Common myeloid progenitor, CD34-positive (primary cell): ENCODE data around the gene MBNL1.

Source experiments
- CTCF ChIA-PET: fragments of 350-600 bp; sonication (Branson Sonifier 250); formaldehyde crosslinking; loops from one replicate; lab custom pipeline; 2021; ENCODE audit warnings: antibody characterized with exemption; lab: Charles Lee
- POLR2A ChIA-PET: fragments of 350-600 bp; sonication (Branson Sonifier 250); formaldehyde crosslinking; loops from one replicate; lab custom pipeline; 2021; ENCODE audit warnings: antibody characterized with exemption; lab: Charles Lee
- DNase-seq, 3 donors: peaks; one replicate each; pipeline versions ENCODE4 v3.0.0 to v3.0.0-alpha.2; 2013
- H3K27ac ChIP-seq, 2 experiments: 1 replicate in 1 of 2; 2 replicates in 1 of 2; pipeline ENCODE4 v1.7.0; 2013; ENCODE audit warnings: inconsistent platforms in 2 of 2, low read length in 2 of 2, mild to moderate bottlenecking in 2 of 2, low read depth in 1 of 2, moderate library complexity in 1 of 2; ENCODE audit not compliant: severe bottlenecking in 2 of 2, insufficient read depth in 1 of 2, poor library complexity in 1 of 2
- H3K27me3 ChIP-seq, 5 experiments: replicated peaks in 2 of 5; 1 replicate in 3 of 5; 2 replicates in 2 of 5; pipeline versions ENCODE4 v1.6.1 to v1.7.0; 2013; ENCODE audit warnings: low read length in 4 of 5, mild to moderate bottlenecking in 2 of 5, moderate library complexity in 2 of 5, inconsistent platforms in 1 of 5; ENCODE audit not compliant: insufficient read depth in 5 of 5, control insufficient read depth in 4 of 5
- H3K36me3 ChIP-seq, 4 experiments: 1 replicate in 2 of 4; 2 replicates in 2 of 4; pipeline versions ENCODE4 v1.6.1 to v1.7.0; 2013; ENCODE audit warnings: low read length in 3 of 4, control low read depth in 1 of 4, mild to moderate bottlenecking in 1 of 4; ENCODE audit not compliant: control insufficient read depth in 4 of 4, insufficient read depth in 4 of 4
- H3K4me1 ChIP-seq, 4 experiments: 1 replicate in 3 of 4; 2 replicates in 1 of 4; pipeline versions ENCODE4 v1.6.1 to v1.7.1; 2013; ENCODE audit warnings: low read length in 3 of 4, mild to moderate bottlenecking in 3 of 4, control low read depth in 1 of 4, inconsistent platforms in 1 of 4, moderate library complexity in 1 of 4; ENCODE audit not compliant: control insufficient read depth in 4 of 4, insufficient read depth in 4 of 4; ENCODE audit errors: control extremely low read depth in 1 of 4
- H3K4me3 ChIP-seq, 7 experiments: 1 replicate in 4 of 7; 2 replicates in 3 of 7; pipeline versions ENCODE4 v1.5.1 to v1.7.0; 2013; ENCODE audit warnings: mild to moderate bottlenecking in 7 of 7, low read length in 6 of 7, moderate library complexity in 6 of 7, inconsistent platforms in 2 of 7, low read depth in 2 of 7, control low read depth in 1 of 7; ENCODE audit not compliant: insufficient read depth in 4 of 7, control insufficient read depth in 1 of 7; ENCODE audit errors: extremely low read depth in 1 of 7
- H3K9me3 ChIP-seq, 5 experiments: 1 replicate in 4 of 5; 2 replicates in 1 of 5; pipeline versions ENCODE4 v1.6.1 to v1.7.1; 2013; ENCODE audit warnings: low read length in 4 of 5, mild to moderate bottlenecking in 2 of 5, inconsistent platforms in 1 of 5, low read depth in 1 of 5, moderate library complexity in 1 of 5; ENCODE audit not compliant: control insufficient read depth in 4 of 5, insufficient read depth in 2 of 5; ENCODE audit errors: control extremely low read depth in 1 of 5
- WGBS: methylation state at CpG from one replicate; pipeline ENCODE4 v1.1.5; 2013; ENCODE audit not compliant: insufficient coverage; 5-methylcytosine and 5-hydroxymethylcytosine counted together

The MBNL1 gene

DNA sequence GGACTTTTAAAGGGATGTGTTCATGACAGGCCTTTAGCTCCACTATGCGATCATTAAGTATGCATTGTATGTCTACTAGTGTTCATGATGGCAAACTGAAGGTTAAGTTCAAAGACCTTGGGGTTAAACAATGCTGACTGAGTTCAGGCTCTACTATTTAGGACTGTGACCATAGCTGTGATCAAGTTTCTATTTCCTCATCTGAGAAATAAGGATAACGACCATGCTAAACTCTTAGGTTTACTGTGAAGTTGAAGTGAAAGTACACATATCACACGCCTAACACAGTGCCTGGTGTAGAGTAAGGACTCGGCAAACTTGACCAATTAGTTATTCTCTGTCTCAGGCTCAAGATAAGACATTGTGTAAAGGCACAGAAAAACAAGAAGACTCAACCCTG, 243.2 kb downstream of the MBNL1 start:
- WGBS: 96% methylated on average over 4 of the region's 4 CpGs
- H3K9me3 ChIP-seq: no peaks in the 10 kb centered on the region
- no peak overlapping the region for H3K4me3 ChIP-seq
- ChIA-PET POLR2A (no interaction called here), CTCF (interaction anchor here (1.9 to 9.0 kb wide), 2 partner anchors 8 to 11 kb away, joined by 10 to 66 read pairs; no protein-coding TSS in a partner anchor)
- H3K4me1 ChIP-seq: no peaks in the 10 kb centered on the region
- no peak overlapping the region for H3K27ac ChIP-seq
- H3K36me3 ChIP-seq: no peaks in the 10 kb centered on the region
- no peak for DNase-seq
- no peaks in the 10 kb centered on the region for H3K27me3 ChIP-seq

DNA sequence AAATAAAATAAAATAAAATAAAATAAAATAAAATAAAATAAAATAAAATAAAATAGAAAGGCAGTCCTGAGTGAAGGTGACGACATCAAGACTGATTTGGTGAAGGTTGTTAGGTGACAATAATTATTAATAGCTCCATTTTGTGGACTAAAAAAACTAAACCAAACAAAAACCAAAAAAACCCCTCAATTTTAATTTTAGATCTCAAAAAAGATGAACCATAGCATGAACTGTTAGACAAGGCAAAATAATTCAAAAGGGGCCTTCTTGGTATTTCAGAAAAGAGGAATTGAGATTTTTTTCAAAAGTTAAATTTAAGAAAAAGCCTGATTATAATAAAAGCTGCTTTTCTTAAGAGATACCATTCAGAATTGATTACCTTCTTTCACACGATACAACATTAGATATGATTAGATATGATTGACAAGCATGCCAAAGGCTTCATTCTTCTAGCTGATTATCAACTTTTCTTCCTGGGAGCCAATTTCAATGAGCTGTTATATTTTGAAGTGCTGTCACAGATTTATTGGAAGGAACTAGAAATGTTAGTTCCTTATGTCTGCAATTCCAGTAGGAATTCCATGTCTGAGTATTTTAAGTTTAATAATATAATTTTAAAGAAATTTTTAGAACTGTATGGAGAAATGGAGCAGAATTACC, 244.7 kb downstream of the MBNL1 start:
- no peaks in the 10 kb centered on the region for H3K27me3 ChIP-seq
- H3K9me3 ChIP-seq: no peaks in the 10 kb centered on the region
- H3K36me3 ChIP-seq: no peaks in the 10 kb centered on the region
- no peak overlapping the region for H3K27ac ChIP-seq
- ChIA-PET CTCF (interaction anchor here (9.0 kb wide), 1 partner anchor 10 kb away, joined by 66 read pairs; no protein-coding TSS in a partner anchor), POLR2A (no interaction called here)
- H3K4me1 ChIP-seq: no peaks in the 10 kb centered on the region
- WGBS: no CpG with 5 or more reads among the region's 2 CpGs
- H3K4me3 ChIP-seq: no peak overlapping the region
- no peak for DNase-seq
